Measurements from ENCODE around the gene IDUA. TPM values are rescaled to one million over a fixed set of nuclear protein-coding genes. Genes with fewer than 3 reads are reported as not detected.
"Not testable (repeated sequence)": the region's sequence is repeated elsewhere in the genome, so short reads cannot be mapped to it uniquely, and the experiment has no call there.

Gene IDUA
- total RNA-seq, 4 donors from 2014 or later, result 10.4 to 23.1 (median 11.5) TPM

DNA sequence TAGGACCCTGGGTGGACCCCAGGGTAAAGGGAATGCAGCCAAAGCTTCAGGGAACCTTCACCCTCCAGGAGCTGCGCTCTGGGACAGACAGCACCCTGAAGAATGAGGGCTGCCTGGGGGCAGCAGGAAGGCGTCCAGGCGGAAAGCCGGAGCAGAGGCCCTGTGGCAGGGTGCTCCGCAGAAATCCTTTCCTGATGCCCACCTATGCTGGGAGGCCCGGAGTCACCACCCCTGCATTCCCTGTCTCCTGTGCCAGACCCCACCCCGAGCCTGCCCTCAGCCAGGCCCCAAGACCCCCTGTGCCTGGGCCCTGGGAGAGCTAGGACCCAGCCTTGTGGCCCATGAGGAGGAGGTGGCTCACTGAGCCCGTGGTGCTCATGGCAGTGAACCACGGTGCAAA lies 12.2 kb upstream of the IDUA start:
- H3K9me3 ChIP-seq, result no peaks in the 10 kb centered on the region
- H3K4me3 ChIP-seq, result no peak overlapping the region
- TF ChIP-seq POLR2A (IDR thresholded peaks at IDR 0.05; ENCODE audit: low read depth), result no peak
- TF ChIP-seq, protein P1, sequence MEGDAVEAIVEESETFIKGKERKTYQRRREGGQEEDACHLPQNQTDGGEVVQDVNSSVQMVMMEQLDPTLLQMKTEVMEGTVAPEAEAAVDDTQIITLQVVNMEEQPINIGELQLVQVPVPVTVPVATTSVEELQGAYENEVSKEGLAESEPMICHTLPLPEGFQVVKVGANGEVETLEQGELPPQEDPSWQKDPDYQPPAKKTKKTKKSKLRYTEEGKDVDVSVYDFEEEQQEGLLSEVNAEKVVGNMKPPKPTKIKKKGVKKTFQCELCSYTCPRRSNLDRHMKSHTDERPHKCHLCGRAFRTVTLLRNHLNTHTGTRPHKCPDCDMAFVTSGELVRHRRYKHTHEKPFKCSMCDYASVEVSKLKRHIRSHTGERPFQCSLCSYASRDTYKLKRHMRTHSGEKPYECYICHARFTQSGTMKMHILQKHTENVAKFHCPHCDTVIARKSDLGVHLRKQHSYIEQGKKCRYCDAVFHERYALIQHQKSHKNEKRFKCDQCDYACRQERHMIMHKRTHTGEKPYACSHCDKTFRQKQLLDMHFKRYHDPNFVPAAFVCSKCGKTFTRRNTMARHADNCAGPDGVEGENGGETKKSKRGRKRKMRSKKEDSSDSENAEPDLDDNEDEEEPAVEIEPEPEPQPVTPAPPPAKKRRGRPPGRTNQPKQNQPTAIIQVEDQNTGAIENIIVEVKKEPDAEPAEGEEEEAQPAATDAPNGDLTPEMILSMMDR (IDR thresholded peaks at IDR 0.05), result no peak
- H3K27ac ChIP-seq (replicated peaks in 1 of 4), result no peak overlapping the region
- 90% methylated on average over 3 of the region's 9 CpGs for WGBS
- no peaks in the 10 kb centered on the region for H3K36me3 ChIP-seq
- H3K27me3 ChIP-seq, result no peaks in the 10 kb centered on the region
- peaks cover 19 to 34% (median 30%) of the 10 kb centered on the region in 4 donors for H3K4me1 ChIP-seq
- DNase-seq (ENCODE audit: extremely low spot score), result no peak
- intact Hi-C loops (cut with DNase I), result no loop called here

GRCh38 chr4:976016-976415 lies 10.8 kb upstream of the IDUA start:
- H3K9me3 ChIP-seq; H3K27me3 ChIP-seq; H3K4me3 ChIP-seq; H3K27ac ChIP-seq (replicated peaks in 1 of 4); H3K36me3 ChIP-seq; intact Hi-C loops (cut with DNase I); DNase-seq (ENCODE audit: extremely low spot score): not testable (repeated sequence)
- peaks cover 18 to 27% (median 27%) of the 10 kb centered on the region in 4 donors for H3K4me1 ChIP-seq
- WGBS, result 86% methylated on average over 8 of the region's 25 CpGs

- TF ChIP-seq EP300 (IDR thresholded peaks at IDR 0.05) (no peak), POLR2A (IDR thresholded peaks at IDR 0.05; ENCODE audit: low read depth) (no peak), POLR2AphosphoS5 (IDR thresholded peaks at IDR 0.05) (no peak)
- TF ChIP-seq, protein P1 (IDR thresholded peaks at IDR 0.05), result no peak
- intact Hi-C loops (cut with DNase I), result no loop called here
- no peak overlapping the region for H3K4me3 ChIP-seq
- no peak for DNase-seq (ENCODE audit: extremely low spot score)
- WGBS, result 53% methylated on average over 20 of the region's 20 CpGs
- no peaks in the 10 kb centered on the region for H3K9me3 ChIP-seq
- peaks cover 0 to 2% (median under 1%) of the 10 kb centered on the region in 4 donors for H3K4me1 ChIP-seq
- H3K27me3 ChIP-seq, result no peaks in the 10 kb centered on the region
- no peak overlapping the region for H3K27ac ChIP-seq (replicated peaks in 1 of 4)
- H3K36me3 ChIP-seq, result no peaks in the 10 kb centered on the region
Measured at GRCh38 chr4:978957-979701, 7.7 kb upstream of the IDUA start.

- no peak for DNase-seq (ENCODE audit: extremely low spot score)
- H3K27ac ChIP-seq (replicated peaks in 1 of 4), result no peak overlapping the region
- no peaks in the 10 kb centered on the region for H3K27me3 ChIP-seq
- no peak overlapping the region for H3K4me3 ChIP-seq
- peaks cover 11 to 22% (median 17%) of the 10 kb centered on the region in 4 donors for H3K4me1 ChIP-seq
- 95% methylated on average over 4 of the region's 17 CpGs for WGBS
- no peak for TF ChIP-seq POLR2A (IDR thresholded peaks at IDR 0.05; ENCODE audit: low read depth)
- no peak for TF ChIP-seq EP300 (IDR thresholded peaks at IDR 0.05)
- TF ChIP-seq, protein P1 (IDR thresholded peaks at IDR 0.05), result no peak
- no peak for TF ChIP-seq POLR2AphosphoS5 (IDR thresholded peaks at IDR 0.05)
- intact Hi-C loops (cut with DNase I), result no loop called here
- no peaks in the 10 kb centered on the region for H3K9me3 ChIP-seq
- no peaks in the 10 kb centered on the region for H3K36me3 ChIP-seq
Measured at GRCh38 chr4:982291-982690, 4.6 kb upstream of the IDUA start.

- peaks cover 16 to 27% (median 22%) of the 10 kb centered on the region in 4 donors for H3K4me1 ChIP-seq
- H3K4me3 ChIP-seq, result no peak overlapping the region
- intact Hi-C loops (cut with DNase I), result no loop called here
- no peaks in the 10 kb centered on the region for H3K27me3 ChIP-seq
- no peaks in the 10 kb centered on the region for H3K9me3 ChIP-seq
- TF ChIP-seq POLR2A (IDR thresholded peaks at IDR 0.05; ENCODE audit: low read depth) (no peak), POLR2AphosphoS5 (IDR thresholded peaks at IDR 0.05) (no peak), EP300 (IDR thresholded peaks at IDR 0.05) (no peak)
- TF ChIP-seq, protein P1 (IDR thresholded peaks at IDR 0.05), result no peak
- H3K27ac ChIP-seq (replicated peaks in 1 of 4), result no peak overlapping the region
- no peaks in the 10 kb centered on the region for H3K36me3 ChIP-seq
- DNase-seq (ENCODE audit: extremely low spot score), result no peak
- WGBS, result 97% methylated on average over 15 of the region's 15 CpGs
Measured at GRCh38 chr4:982814-983213, 4.0 kb upstream of the IDUA start.
